ENCODE results near the gene TESK1.
"Not testable (repeated sequence)": the region's sequence is repeated elsewhere in the genome, so short reads cannot be mapped to it uniquely, and the experiment has no call there.

TESK1 gene

DNA sequence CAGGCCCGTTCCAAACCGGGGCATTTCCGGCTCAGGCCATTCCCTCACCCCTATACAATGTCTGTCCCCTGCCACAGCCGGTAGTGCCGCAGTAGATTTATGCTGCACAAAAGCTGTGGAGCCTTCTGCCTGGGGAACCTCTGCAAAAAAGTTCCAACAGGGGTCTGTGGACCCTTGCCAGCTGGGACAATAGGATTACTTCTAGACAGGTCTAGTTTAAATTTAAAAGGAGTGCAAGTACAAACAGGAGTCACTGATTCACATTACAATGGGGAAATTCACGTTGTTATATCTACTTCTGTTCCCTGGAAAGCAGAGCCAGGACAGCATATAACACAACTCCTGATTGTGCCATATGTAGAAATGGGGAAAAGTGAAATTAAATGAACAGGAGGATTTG, 21.5 kb upstream of the TESK1 start:
- DNase-seq, result not testable (repeated sequence)

- DNase-seq, result not testable (repeated sequence)
These were observed 20.4 kb upstream of the TESK1 start for GRCh38 chr9:35584681-35585080.

DNA sequence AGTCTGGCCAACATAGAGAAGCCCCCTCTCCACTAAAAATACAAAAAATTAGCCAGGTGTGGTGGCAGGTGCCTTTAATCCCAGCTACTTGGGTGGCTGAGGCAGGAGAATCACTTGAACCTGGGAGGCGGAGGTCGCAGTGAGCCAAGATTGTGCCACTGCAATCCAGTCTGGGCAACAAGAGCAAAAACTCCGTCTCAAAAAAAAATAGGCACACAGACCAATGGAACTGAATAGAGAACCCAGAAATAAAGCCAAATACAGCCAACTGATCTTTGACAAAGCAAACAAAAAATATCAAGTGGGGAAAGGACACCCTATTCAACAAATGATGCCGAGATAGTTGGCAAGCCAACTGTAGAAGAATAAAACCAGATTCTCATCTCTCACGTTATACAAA, 16.6 kb upstream of the TESK1 start:
- not testable (repeated sequence) for DNase-seq

GRCh38 chr9:35593581-35593980, 11.5 kb upstream of the TESK1 start:
- no peak for DNase-seq

DNA sequence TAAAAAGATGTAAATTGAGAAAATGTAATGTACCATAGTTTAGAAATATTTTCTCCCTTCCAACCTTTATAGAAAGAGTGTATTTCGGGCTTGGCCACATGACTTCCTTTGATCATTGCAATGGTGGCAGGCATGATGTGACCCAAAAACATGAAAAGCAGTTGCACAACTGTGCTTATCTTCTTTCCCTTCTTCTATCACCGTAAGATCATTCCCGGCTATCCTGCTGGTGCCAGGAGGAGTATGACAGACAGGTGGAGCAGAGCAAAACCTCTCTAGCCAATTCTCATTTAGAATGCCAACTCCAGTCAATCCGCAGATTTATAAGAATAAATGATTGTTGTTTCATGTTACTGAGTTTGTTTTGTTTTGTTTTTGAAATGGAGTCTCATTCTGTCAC, 10.6 kb upstream of the TESK1 start:
- no peak for DNase-seq

- DNase-seq, result not testable (repeated sequence)
These were observed 8.2 kb upstream of the TESK1 start for GRCh38 chr9:35596907-35597306.

- peak; percentile 10 for DNase-seq
These were observed 6.0 kb upstream of the TESK1 start for GRCh38 chr9:35598866-35599590.

- DNase-seq, result no peak
These were observed 5.1 kb upstream of the TESK1 start for GRCh38 chr9:35599763-35600604.

DNA sequence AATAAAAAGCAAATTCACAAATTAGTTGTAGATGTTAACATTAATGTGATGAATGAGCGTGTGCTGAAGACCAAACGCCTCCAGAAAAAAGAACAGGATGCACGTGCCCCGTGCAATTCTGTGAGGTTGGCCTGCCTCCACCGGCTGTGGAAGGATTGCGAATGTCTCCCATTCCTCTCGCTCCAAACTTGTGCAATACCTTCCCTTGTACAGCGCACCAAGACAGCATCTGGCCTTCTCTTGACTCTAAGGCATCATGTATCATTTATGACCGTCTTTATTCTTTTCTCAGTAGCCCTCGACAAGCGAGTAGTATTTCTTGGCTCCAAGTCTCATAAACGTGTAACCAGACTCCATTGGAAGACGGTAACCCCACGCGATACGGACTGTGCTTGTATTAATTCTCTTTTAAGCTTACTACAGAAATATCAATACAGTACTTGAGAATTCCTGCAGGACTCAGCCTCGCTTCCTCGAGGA, 1.5 kb upstream of the TESK1 start:
- DNase-seq, result no peak

DNA sequence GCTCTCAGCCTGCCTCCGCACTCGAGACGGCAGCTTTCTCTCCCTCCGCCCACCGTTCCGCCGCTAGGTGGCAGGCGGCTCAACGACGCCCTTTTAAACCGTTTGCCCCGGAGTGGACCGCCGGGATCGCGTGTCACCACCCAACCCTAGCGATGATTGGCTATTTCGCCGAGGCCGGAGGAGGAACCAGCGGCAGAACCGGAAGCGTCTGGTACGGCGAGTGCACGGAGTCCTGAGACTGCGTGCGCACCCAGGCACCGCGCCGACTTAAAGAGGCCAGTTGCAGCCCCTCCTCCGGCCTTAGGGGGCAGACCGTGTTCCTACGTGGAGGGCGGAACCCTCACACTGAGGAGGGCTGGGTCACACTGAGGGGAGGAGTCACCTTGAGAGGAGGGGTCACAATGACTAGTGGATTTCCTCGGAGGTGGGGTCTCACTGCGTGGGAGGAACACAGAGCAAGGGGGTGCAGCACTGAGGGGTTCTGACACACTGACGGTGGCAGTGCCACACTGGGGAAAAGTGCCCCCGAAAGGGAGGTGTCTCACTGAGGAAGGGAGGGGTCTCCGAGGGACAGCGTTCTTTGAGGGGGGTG, 980 bp upstream of the TESK1 start:
- peak; percentile 99 for DNase-seq

DNA sequence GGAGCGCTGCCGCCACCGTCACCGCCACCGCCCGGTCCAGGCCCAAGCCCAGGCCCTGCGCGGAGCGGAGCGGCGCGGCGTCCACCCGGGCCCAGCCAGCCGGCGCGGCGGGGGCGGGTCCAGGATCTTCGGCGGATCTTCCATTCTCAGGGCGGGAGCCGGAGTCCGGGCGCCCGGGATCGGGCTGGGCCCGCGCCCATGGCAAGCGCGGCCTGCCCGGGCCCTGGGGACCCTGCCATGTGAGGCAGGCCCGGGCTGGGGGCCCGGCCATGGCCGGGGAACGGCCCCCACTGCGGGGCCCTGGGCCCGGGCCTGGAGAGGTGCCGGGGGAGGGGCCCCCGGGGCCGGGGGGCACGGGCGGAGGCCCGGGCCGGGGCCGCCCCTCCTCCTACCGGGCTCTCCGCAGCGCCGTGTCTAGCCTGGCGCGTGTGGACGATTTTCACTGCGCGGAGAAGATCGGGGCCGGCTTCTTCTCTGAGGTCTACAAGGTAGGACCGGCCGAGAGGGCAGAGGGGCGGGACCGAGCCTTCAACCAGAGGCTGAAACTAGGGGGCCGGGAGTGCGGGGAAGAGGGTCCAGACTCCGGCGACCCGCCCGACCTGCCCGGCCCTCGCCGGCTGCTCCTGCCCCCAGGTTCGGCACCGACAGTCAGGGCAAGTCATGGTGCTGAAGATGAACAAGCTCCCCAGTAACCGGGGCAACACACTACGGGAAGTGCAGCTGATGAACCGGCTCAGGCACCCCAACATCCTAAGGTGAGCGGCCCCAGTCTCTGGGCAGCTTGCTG, 482 bp downstream of the TESK1 start:
- DNase-seq, result no peak

- DNase-seq, result no peak
These were observed 1.1 kb downstream of the TESK1 start for GRCh38 chr9:35606138-35606504.

DNA sequence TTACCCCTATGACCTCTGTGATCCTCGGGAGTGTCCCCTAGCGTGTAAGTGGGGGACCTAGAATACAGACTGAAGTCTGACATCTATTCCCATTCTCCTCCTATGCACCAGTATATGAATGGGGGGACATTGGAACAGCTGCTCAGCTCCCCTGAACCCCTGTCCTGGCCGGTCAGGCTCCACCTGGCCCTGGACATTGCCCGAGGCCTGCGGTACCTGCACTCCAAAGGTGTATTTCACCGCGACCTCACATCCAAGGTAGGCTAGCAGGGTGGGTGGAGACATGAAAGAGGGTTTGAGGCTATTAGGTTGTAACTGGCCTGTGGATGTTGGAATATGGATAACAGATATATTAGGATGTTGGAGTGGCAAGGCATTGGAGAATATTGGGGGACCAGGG, 1.7 kb downstream of the TESK1 start:
- no peak for DNase-seq

DNA sequence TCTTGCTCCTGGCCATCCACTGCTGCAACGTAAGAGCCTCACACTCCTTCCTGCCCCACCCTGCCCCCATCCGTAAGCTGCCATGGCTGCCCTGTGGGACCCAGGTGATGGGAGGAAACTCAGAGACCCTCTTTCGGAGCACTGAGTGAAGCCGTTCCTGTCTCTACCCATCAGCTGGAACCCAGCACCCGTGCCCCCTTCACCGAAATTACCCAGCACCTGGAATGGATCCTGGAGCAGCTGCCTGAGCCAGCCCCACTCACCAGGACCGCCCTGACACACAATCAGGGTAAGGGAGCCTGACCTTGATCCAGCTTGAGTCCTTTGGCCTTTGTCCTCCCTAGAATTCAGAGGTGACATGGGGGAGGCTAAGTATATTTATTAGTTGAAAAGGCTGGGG, 3.2 kb downstream of the TESK1 start:
- no peak for DNase-seq

DNA sequence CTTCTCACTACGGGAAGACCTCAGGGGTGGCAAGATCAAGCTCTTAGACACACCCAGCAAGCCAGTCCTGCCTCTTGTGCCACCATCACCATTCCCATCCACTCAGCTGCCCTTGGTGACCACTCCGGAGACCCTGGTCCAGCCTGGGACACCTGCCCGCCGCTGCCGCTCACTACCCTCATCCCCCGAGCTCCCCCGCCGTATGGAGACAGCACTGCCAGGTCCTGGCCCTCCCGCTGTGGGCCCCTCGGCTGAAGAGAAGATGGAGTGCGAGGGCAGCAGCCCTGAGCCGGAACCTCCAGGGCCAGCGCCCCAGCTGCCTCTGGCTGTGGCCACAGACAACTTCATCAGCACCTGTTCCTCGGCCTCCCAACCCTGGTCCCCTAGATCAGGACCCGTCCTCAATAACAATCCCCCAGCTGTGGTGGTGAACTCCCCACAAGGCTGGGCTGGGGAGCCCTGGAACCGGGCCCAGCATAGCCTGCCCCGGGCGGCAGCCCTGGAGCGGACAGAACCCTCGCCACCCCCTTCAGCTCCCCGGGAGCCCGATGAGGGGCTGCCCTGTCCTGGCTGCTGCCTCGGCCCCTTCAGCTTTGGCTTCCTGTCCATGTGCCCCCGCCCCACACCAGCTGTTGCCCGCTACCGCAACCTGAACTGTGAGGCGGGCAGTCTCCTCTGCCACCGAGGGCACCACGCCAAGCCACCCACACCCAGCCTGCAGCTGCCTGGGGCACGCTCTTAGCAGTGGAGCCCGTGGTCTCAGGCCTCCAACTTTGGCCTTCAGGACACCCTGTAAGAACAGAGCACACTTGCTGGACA, 4.1 kb downstream of the TESK1 start:
- no peak for DNase-seq

- DNase-seq, result no peak
These were observed 4.7 kb downstream of the TESK1 start for GRCh38 chr9:35609820-35610163.

DNA sequence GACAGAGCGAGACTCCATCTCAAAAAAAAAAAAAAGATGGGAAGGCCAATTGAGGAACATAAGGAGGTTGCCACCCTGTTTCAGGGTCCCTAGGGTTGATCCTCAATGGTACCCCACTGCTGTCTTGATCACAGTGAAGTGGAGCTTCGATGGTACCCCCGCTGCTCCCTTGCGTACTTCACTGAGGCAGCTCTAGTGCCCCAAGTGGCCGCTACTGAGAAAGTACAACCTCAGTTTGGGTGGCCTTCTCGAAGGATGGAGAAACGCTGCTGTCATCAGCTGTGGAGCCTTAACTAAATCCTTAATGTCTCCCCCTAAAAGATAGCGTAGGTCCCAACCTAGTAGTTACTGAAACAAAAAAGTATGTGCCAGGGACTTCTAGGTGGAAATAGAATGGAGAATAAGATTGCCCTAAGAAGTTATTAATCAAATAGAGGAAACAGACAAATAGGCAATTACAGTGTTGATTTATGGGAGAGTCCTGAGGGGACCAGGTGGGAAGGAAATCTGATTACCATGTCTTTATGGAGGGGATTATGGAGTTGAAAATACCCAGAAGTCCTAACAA, 6.3 kb downstream of the TESK1 start:
- no peak for DNase-seq

DNA sequence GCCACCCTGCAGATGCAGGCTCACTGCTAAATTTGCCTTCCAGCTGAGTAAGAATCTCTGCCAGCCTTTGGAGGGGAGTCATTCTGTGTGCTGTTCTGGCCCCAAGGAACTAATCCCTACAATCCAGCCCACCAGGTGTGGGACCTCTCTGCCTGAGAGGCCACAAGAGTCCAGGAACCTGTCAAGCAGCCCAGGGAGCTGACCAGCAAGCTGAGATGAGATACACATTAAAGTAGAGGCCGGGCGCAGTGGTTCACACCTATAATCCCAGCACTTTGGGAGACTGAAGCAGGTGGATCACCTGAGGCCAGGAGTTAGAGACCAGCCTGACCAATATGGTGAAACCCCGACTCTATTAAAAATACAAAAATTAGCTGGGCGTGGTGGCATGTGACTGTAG, 7.0 kb downstream of the TESK1 start:
- not testable (repeated sequence) for DNase-seq

DNA sequence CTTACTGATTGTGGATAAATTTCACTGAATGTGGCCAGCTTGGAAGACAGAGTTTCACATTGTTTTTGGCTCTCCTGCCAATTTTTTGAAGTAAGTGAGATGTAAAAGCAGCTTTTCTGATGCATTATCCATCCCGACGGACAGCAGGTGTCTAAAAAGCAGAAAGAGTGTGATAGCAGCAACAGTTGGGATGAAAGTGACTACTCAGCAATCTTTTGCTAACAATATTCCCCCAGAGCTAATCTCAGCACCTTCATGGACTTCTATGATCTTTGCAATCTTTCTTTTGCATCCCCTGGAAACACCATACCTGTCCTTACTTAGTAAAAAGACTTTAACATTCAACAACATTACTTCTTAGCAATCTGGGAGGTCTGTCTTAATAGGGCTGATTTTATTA, 7.8 kb downstream of the TESK1 start:
- no peak for DNase-seq

DNA sequence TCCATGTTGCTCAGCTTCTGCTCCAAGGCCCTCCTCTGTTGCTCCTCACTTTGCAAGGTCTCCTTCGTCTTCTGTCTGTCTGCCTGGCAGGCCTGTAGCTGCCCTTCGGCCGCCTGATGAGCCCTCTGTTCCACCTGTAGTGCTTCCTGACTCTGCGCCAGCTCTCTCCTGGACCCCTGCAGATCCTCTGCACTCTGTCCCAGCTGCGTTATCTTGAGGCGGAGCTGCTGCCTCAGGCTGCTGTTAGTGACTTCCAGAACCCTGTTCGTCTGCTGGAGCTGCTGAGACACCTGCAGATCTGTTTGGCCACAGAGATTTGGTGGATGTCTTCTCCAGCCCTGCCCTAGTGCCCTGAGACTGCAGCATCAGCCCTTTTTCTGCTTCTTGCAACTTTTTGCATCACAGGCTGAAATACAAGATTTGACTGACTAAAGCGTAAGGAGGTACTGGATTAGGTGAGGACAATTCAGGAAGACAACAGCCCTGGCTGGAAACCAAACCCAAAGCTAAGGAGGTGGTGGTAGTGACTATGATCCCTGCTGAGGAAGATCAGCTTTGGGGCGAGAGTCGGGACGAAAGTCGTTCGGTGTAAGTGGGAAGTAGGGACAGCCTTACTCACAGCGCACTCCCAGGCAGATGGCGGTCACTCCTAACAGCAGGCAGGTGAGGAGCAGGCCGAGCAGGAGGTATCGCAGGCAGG, 11.1 kb downstream of the TESK1 start:
- DNase-seq, result no peak
